GM18505 (cell line): ENCODE data around the gene CLPSL2.

Experiments used
- ATAC-seq: cut with Tn5 transposase; IDR thresholded peaks from one replicate; pipeline ENCODE4 v1.9.1; 2021; ENCODE audit not compliant: unreplicated experiment
- POLR2A ChIP-seq: IDR thresholded peaks from 4 replicates; pipeline ENCODE4 v1.6.1; 2011; ENCODE audit warnings: borderline replicate concordance; ENCODE audit not compliant: insufficient read depth, insufficient read length; ENCODE audit errors: extremely low read depth

The CLPSL2 gene

GRCh38 chr6:35787266-35788218, 11.1 kb downstream of the CLPSL2 start:
- TF ChIP-seq POLR2A: no peak
- no peak for ATAC-seq

- no peak for ATAC-seq
- no peak for TF ChIP-seq POLR2A
Measured at GRCh38 chr6:35788423-35788982, 12.1 kb downstream of the CLPSL2 start.

GRCh38 chr6:35790683-35791082, 14.3 kb downstream of the CLPSL2 start:
- no peak for TF ChIP-seq POLR2A
- ATAC-seq: no peak

DNA sequence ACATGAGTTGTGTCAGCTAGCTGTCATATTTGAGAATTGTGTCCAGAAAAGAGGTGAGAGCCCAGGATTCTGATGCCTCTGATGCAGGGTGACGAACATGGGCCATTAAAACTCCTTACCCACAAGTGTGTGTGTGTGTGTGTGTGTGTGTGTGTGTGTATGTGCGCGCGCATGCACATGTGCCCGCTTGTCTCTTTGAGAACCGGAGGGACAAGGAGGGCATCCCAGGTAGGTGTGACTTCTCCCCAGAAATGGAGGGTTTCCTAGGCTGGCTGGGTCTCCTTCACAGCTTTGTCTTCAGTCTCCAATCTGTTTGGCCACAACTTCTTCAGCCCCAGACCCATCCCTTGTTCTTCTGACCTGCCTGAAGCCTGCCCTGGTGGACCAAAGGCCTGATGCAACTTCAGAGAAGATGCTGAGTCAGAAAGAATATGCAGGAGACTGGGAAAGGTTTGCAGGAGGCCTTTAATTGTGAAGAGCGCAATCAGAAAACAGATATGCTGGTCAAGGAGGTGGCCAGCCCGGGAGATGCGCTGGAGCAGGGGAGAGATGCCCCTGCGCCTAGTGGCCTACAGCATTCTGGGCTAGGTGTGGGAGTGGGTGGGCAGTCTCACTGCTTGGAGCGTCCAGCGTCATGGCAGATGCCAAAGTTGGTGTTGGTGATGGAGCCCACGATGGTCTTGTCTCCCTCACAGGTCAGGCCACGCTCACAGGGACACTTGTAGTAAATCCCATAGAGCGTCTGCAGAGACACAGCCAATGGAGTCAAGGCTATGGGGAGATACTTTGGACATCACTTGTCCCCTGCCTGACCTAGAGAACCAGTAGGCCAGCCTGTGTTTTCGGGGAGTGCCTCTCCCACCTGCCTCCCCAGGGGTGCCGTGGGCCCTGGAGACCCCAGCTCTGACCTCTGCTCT, 18.4 kb downstream of the CLPSL2 start:
- ATAC-seq: no peak

DNA sequence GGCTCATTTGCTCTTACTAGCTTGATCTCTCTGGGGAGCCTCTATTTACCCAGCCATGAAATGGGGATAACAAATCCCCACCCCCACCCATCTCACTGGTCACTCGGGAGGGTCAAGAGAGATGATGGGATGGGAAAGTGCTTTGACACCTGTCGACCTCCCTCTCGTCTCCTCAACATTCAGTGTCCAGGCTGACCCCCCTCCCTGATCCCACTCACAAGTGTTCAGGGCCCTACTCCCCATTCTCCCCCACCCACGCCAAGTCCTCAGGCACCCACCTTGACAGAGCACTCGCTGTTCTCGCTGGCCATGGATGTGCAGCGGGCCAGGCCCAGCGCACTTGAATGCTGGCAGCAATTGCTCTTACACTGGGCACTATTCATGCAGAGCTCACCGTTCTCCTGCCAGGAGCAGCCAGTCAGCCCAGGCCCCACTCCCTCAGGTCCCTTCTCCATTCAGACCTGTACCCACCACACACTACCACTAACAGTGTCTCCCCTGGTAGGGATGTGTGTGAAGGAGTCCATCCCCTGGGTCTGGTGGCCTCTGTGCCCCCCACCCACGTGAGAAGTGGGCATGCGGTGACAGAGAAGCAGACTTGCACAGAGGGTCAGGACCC, 19.2 kb downstream of the CLPSL2 start:
- ATAC-seq: no peak
- no peak for TF ChIP-seq POLR2A

More for the DNA sequence above, 18.4 kb downstream of the CLPSL2 start:
- no peak for TF ChIP-seq POLR2A

GRCh38 chr6:35796236-35796635, 19.8 kb downstream of the CLPSL2 start:
- ATAC-seq: no peak
- no peak for TF ChIP-seq POLR2A

DNA sequence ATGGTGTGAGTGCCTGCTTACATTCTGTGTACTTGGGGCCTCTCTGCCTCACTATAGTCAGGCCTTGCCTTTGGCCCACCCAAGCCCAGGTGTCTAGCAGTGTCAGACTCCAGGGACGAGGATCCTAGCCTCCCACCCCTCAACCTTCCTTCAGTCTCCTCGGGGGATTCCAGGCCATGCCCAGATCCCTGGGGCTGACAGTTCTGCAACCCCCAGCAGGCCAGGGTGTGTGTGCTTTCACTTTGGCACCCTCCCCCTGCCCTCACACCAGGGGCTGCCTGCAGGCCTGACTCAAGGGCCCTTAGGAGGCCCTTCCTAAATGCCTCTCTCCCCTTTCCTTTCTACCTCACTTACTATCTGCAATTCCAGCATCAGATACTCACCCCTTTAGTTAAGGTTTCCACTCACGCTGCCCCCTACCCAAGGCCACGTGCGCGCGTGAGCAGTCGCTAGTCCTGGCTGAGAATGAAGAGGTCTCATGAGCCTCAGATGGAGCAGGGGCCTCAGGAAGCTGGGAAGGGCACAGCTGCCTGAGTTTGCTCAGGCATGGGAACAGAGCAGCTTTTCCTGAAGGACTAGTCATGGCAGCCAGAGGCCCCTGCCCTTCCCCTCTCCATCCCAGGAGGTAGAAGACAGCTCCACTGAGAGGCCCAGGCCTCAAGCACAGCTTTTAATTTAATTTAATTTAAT, 21.6 kb downstream of the CLPSL2 start:
- TF ChIP-seq POLR2A: no peak
- ATAC-seq: no peak

- ATAC-seq: no peak
Measured at GRCh38 chr6:35798706-35799105, 22.3 kb downstream of the CLPSL2 start.

DNA sequence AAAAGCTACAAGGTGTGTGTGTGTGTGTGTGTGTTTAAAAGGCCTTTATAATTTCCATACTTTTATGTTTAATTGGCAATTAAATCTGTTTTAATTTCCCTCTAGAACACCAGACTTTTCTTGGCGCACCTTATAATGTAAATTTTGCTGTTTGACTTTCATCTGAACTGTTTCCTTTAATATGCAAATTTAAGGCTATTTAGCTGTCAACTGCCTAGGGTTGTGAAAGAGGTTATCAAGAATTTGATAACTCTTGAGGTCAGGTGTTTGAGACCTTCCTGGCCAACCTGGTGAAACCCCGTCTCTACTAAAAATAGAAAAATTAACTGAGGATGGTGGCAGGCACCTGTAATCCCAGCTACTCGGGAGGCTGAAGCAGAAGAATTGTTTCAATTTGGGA, 24.8 kb downstream of the CLPSL2 start:
- TF ChIP-seq POLR2A: no peak
- no peak for ATAC-seq

More at GRCh38 chr6:35798706-35799105, 22.3 kb downstream of the CLPSL2 start:
- no peak for TF ChIP-seq POLR2A

- no peak for ATAC-seq
- TF ChIP-seq POLR2A: no peak
Measured at GRCh38 chr6:35804996-35805736, 28.8 kb downstream of the CLPSL2 start, which contains the start of gene LHFPL5. Gene LHFPL5 (plus strand): TSS chr6:35805352. CDS start chr6:35805671, 319 bp downstream.

- TF ChIP-seq POLR2A: no peak
- no peak for ATAC-seq
Measured at GRCh38 chr6:35808688-35809087, 32.3 kb downstream of the CLPSL2 start.
